Chondrocyte (in vitro differentiated cells): Measurements from ENCODE around the gene BANK1. TPM values are rescaled to one million over a fixed set of nuclear protein-coding genes. Genes with fewer than 3 reads are reported as not detected.

Experiments used
- DNase-seq: peaks from one replicate; pipeline ENCODE4 v3.0.0; 2021; ENCODE audit warnings: mixed read lengths, low spot score
- H3K27ac Mint-ChIP-seq: one replicate; pipeline ENCODE4 v1.8.0; 2021; ENCODE audit warnings: mild to moderate bottlenecking, moderate library complexity, mixed read lengths; ENCODE audit not compliant: unreplicated experiment
- H3K27me3 Mint-ChIP-seq: 2 replicates; pipeline ENCODE4 v1.8.0; 2021; ENCODE audit warnings: low read depth, mixed read lengths
- H3K36me3 Mint-ChIP-seq: 2 replicates; pipeline ENCODE4 v1.8.0; 2021; ENCODE audit warnings: low read depth, mixed read lengths
- H3K4me1 Mint-ChIP-seq: 2 replicates; pipeline ENCODE4 v1.8.0; 2021; ENCODE audit warnings: low read depth, mild to moderate bottlenecking, mixed read lengths
- H3K4me3 Mint-ChIP-seq: one replicate; pipeline ENCODE4 v1.8.0; 2021; ENCODE audit warnings: mild to moderate bottlenecking, moderate library complexity, mixed read lengths; ENCODE audit not compliant: unreplicated experiment
- H3K9me3 Mint-ChIP-seq: 2 replicates; pipeline ENCODE4 v1.8.0; 2021; ENCODE audit warnings: low read depth, mixed read lengths
- total RNA-seq: library from RNA; stranded (reverse); gene quantifications from 3 replicates; pipeline ENCODE4 v1.2.1, GENCODE V29; 2021
- TF ChIP-seq, protein P1 (sequence below): fragments of 200-600 bp; sonication (generic); IDR thresholded peaks from 2 replicates; pipeline ENCODE4 v1.5.0; 2021; ENCODE audit warnings: antibody characterized with exemption, mild to moderate bottlenecking, moderate library complexity

Gene BANK1
- total RNA-seq, 1 donor from 2014 or later: 0.65 TPM

DNA sequence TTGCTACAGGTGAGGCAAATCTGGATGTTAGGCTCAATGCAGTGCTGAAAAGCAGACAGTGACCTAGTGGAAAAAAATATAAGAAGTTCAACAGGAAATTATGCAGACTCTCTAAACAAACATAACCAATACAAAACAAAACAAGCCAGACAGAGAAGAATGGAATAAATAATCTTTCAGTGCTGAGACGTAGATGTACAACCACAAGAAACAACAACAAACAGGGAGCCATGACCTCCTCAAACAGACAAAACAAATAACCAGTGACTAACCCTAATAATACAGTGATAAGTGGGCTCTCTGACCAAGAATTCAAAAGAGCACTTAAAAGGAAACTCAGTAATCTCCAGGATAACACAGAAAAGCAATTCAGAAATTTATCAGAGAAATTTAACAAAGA lies 315.5 kb downstream of the BANK1 start:
- Mint-ChIP-seq H3K36me3 (peaks cover 15% of the 10 kb centered on the region), H3K4me1 (no peaks in the 10 kb centered on the region), H3K4me3 (no peak overlapping the region), H3K27me3 (peaks cover 6% of the 10 kb centered on the region), H3K27ac (no peak overlapping the region), H3K9me3 (peaks cover 39% of the 10 kb centered on the region)
- no peak for DNase-seq
- TF ChIP-seq, protein P1, sequence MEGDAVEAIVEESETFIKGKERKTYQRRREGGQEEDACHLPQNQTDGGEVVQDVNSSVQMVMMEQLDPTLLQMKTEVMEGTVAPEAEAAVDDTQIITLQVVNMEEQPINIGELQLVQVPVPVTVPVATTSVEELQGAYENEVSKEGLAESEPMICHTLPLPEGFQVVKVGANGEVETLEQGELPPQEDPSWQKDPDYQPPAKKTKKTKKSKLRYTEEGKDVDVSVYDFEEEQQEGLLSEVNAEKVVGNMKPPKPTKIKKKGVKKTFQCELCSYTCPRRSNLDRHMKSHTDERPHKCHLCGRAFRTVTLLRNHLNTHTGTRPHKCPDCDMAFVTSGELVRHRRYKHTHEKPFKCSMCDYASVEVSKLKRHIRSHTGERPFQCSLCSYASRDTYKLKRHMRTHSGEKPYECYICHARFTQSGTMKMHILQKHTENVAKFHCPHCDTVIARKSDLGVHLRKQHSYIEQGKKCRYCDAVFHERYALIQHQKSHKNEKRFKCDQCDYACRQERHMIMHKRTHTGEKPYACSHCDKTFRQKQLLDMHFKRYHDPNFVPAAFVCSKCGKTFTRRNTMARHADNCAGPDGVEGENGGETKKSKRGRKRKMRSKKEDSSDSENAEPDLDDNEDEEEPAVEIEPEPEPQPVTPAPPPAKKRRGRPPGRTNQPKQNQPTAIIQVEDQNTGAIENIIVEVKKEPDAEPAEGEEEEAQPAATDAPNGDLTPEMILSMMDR: no peak

DNA sequence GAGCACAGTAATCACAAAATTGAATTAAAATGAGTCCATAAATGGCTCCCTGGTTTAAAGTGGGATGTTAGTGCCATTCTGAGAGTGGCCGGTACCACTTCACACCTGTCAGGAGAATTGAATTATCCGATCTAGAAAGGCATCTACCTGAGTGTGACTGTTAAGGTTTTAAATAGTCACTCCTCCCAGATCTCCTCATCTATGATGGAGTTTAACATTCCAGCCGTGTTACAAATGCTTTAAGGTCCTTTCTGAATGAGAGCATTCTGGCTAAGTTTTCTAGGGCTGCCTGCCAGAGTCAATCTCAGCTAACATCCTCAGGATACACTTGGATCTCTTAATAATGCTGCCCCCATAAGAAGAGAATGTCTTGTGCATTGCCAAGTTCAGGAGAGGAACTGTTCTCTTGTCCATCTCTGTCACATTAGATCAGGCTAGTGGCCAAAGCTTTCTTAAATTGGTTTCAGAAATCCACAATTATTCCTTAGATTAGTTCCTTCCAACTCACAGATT lies 323.6 kb downstream of the BANK1 start:
- no peak for DNase-seq
- Mint-ChIP-seq H3K4me1 (no peaks in the 10 kb centered on the region), H3K27ac (no peak overlapping the region), H3K4me3 (no peak overlapping the region), H3K9me3 (peaks cover 29% of the 10 kb centered on the region), H3K36me3 (peaks cover 4% of the 10 kb centered on the region), H3K27me3 (peaks cover 15% of the 10 kb centered on the region)
- TF ChIP-seq, protein P1: no peak

DNA sequence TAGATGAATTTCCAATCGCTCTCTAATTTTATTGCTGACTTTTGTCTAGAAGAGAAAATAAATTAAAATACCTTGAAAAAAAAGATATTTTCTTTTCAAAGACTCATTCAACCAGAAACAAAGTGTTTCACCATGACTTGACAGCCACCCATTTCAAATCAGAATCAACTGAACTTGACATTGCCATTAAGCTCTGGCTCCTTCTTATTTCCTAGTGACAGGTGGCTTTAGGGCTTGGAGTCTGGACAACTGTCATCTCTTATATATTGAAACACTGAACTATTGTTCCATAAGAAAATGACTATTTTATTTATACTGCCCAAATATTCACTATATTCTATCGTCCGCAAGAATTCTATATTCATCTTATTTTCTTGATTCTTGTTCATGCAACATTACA lies 325.6 kb downstream of the BANK1 start:
- peaks cover 29% of the 10 kb centered on the region for H3K9me3 Mint-ChIP-seq
- DNase-seq: no peak
- H3K4me1 Mint-ChIP-seq: no peaks in the 10 kb centered on the region
- no peak overlapping the region for H3K4me3 Mint-ChIP-seq
- peaks cover 7% of the 10 kb centered on the region for H3K36me3 Mint-ChIP-seq
- H3K27ac Mint-ChIP-seq: no peak overlapping the region
- peaks cover 9% of the 10 kb centered on the region for H3K27me3 Mint-ChIP-seq
- TF ChIP-seq, protein P1: no peak

DNA sequence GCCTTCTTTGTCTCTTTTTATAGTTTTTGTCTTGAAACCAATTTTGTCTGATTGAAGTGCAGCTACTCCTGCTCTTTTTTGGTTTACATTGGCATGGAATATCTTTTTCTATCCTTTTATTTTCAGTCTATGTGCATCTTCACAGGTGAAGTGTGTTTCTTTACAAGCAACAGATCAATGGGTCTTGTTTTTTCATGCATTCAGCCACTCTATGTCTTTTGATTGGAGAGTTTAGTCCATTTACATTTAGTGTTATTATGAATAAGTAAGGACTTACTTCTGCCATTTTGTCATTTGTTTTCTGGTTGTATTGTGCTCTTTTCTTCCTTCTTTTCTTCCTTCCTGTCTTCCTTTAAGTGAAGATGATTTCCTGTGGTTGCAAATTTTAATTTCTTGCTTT lies 330.3 kb downstream of the BANK1 start:
- Mint-ChIP-seq H3K4me3 (no peak overlapping the region), H3K27me3 (no peaks in the 10 kb centered on the region)

More for the DNA sequence above, 330.3 kb downstream of the BANK1 start:
- DNase-seq: no peak
- TF ChIP-seq, protein P1: no peak
- Mint-ChIP-seq H3K27ac (no peak overlapping the region), H3K36me3 (peaks cover 9% of the 10 kb centered on the region), H3K9me3 (peaks cover 45% of the 10 kb centered on the region), H3K4me1 (no peaks in the 10 kb centered on the region)
